Activated B cell treated with CpG ODN at 0.5 μM for 24 hours (primary cell): ENCODE measurements around the gene DLX6. TPM values are rescaled to one million over a fixed set of nuclear protein-coding genes. Genes with fewer than 3 reads are reported as not detected.

Source experiments
- ATAC-seq: fragments of 200-7000 bp; cut with Tn5 transposase; one replicate; pipeline ENCODE4 v1.10.0; 2021; ENCODE audit warnings: low read depth, mild to moderate bottlenecking, moderate library complexity
- CTCF ChIA-PET: fragments of 350-600 bp; sonication (Branson Sonifier 250); formaldehyde crosslinking; loops from one replicate; lab custom pipeline; 2021; ENCODE audit warnings: antibody characterized with exemption; lab: Charles Lee
- POLR2A ChIA-PET: fragments of 350-600 bp; sonication (Branson Sonifier 250); formaldehyde crosslinking; loops from one replicate; lab custom pipeline; 2021; ENCODE audit warnings: antibody characterized with exemption; lab: Charles Lee
- DNase-seq: peaks from one replicate; pipeline ENCODE4 v3.0.0; 2022
- H3K27ac Mint-ChIP-seq: one replicate; pipeline ENCODE4 v1.8.0; 2020; ENCODE audit warnings: mixed read lengths
- H3K27me3 Mint-ChIP-seq: one replicate; pipeline ENCODE4 v1.8.0; 2021; ENCODE audit warnings: mixed read lengths
- H3K36me3 Mint-ChIP-seq: one replicate; pipeline ENCODE4 v1.8.0; 2021; ENCODE audit warnings: low read depth, mixed read lengths
- H3K4me1 Mint-ChIP-seq: one replicate; pipeline ENCODE4 v1.8.0; 2021; ENCODE audit warnings: mixed read lengths
- H3K4me3 Mint-ChIP-seq: one replicate; pipeline ENCODE4 v1.8.0; 2020; ENCODE audit warnings: mild to moderate bottlenecking, mixed read lengths
- H3K9me3 Mint-ChIP-seq: one replicate; pipeline ENCODE4 v1.8.0; 2020; ENCODE audit warnings: mixed read lengths
- intact Hi-C: fragments of 100-400 bp; cut with micrococcal nuclease; formaldehyde crosslinking; loops from one replicate; pipeline ENCODE4 v1.15.1; 2024
- total RNA-seq: library from RNA; stranded (reverse); gene quantifications from 2 replicates; pipeline ENCODE4 v1.2.3, GENCODE V29; 2022
- TF ChIP-seq, protein P1 (sequence below): fragments of 200-600 bp; IDR thresholded peaks from one replicate; pipeline ENCODE4 v1.8.0; 2022; ENCODE audit warnings: antibody characterized with exemption, mild to moderate bottlenecking

Gene DLX6
- total RNA-seq, 1 donor from 2014 or later, result not detected

DNA sequence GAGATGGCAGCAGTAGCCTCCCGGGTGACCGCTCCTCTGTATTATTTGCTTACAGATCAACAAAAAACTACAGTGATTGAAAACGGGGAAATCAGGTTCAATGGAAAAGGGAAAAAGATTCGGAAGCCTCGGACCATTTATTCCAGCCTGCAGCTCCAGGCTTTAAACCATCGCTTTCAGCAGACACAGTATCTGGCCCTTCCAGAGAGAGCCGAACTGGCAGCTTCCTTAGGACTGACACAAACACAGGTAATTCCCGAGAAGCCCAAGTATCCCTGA is 2.2 kb downstream of the DLX6 start:
- Mint-ChIP-seq H3K4me1 (peaks cover 23% of the 10 kb centered on the region), H3K4me3 (no peak overlapping the region), H3K27me3 (peaks cover 64% of the 10 kb centered on the region), H3K36me3 (no peaks in the 10 kb centered on the region), H3K27ac (no peak overlapping the region), H3K9me3 (no peaks in the 10 kb centered on the region)
- intact Hi-C loops, result no loop called here
- no peak for ATAC-seq
- ChIA-PET POLR2A (no interaction called here), CTCF (interaction anchor here (2.9 kb wide), 1 partner anchor 20 kb away, joined by 15 read pairs; no protein-coding TSS in a partner anchor)
- TF ChIP-seq, protein P1, sequence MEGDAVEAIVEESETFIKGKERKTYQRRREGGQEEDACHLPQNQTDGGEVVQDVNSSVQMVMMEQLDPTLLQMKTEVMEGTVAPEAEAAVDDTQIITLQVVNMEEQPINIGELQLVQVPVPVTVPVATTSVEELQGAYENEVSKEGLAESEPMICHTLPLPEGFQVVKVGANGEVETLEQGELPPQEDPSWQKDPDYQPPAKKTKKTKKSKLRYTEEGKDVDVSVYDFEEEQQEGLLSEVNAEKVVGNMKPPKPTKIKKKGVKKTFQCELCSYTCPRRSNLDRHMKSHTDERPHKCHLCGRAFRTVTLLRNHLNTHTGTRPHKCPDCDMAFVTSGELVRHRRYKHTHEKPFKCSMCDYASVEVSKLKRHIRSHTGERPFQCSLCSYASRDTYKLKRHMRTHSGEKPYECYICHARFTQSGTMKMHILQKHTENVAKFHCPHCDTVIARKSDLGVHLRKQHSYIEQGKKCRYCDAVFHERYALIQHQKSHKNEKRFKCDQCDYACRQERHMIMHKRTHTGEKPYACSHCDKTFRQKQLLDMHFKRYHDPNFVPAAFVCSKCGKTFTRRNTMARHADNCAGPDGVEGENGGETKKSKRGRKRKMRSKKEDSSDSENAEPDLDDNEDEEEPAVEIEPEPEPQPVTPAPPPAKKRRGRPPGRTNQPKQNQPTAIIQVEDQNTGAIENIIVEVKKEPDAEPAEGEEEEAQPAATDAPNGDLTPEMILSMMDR, result no peak
- DNase-seq, result no peak

DNA sequence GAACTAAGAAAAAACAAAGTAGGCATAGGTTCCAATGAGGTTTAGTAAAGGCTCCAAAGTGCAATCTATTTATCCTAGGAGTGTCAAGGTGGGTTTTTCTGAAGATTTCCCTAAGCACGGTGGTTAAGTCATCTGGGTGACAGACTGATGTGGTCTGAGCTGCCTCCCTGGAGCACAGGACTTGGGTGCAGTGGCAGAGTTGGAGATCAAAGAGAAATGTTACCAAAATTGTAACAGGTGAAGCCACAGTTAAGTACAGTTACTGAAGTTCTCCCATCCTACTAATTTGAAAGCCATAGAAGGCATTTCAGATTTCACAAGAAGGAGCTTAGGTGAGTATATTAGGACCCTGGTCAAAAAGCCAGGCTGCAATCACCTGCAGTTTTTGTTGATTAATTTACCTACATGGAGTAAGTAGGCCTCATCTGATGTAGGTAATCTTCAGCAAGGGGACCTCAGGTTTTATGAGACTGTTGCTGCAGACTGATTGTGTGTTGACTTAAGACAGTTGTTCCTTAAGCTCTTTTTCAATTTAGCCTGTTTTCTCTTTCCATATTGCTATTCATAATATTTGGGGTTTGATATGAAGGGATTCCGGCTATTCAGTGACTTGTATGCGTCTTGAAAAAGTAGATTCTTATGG is 3.0 kb downstream of the DLX6 start:
- H3K4me1 Mint-ChIP-seq, result peaks cover 23% of the 10 kb centered on the region
- no peak for ATAC-seq
- H3K36me3 Mint-ChIP-seq, result no peaks in the 10 kb centered on the region
- DNase-seq, result no peak
- no peak overlapping the region for H3K27ac Mint-ChIP-seq
- peaks cover 63% of the 10 kb centered on the region for H3K27me3 Mint-ChIP-seq
- H3K4me3 Mint-ChIP-seq, result no peak overlapping the region
- intact Hi-C loops, result no loop called here
- CTCF ChIA-PET, result interaction anchor here (2.9 kb wide), 1 partner anchor 19 kb away, joined by 15 read pairs; no protein-coding TSS in a partner anchor
- H3K9me3 Mint-ChIP-seq, result no peaks in the 10 kb centered on the region
- TF ChIP-seq, protein P1, result no peak
- POLR2A ChIA-PET, result interaction anchor here (0.5 kb wide), 1 partner anchor 27 kb away, joined by 4 read pairs; no protein-coding TSS in a partner anchor

DNA sequence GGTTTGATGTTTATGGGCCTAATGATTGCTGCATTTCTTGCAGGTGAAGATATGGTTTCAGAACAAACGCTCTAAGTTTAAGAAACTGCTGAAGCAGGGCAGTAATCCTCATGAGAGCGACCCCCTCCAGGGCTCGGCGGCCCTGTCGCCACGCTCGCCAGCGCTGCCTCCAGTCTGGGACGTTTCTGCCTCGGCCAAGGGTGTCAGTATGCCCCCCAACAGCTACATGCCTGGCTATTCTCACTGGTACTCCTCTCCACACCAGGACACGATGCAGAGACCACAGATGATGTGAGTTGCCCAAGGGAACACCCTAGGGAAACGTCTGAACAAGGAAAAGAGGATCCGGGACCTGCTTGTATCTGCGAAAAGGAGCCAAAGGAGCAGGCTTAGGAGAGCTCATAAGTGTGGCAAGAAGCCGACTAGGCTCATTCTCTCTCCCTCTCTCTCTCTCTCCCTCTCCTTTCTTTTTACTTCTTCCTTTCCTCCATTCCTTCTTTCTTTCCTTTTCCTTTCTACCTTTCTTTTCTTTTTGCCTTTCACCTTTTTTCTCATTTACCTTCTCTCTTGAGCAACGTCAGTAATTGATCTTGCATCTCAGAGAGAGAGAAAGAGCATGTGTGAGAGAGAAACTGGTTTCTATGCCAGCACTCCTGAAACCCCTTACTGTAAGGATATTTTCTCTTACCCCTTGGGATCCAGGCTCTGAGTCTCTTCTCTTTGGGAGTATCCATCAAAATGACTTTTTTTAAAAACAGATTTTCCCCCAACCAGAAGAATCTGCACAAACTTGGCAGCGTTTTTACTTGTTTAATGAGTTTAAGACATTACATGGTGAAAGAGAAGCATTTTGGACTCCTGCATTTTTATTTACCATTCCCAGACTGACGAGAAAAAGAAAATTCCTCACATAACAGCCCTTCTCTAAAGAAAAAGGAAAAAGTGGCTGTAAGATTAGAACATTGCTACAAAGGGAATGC is 4.7 kb downstream of the DLX6 start:
- intact Hi-C loops, result no loop called here
- DNase-seq (no peak), ATAC-seq (no peak)
- CTCF ChIA-PET, result no interaction called here
- no peaks in the 10 kb centered on the region for H3K9me3 Mint-ChIP-seq
- H3K4me1 Mint-ChIP-seq, result peaks cover 16% of the 10 kb centered on the region
- POLR2A ChIA-PET, result no interaction called here
- H3K4me3 Mint-ChIP-seq, result no peak overlapping the region
- peaks cover 62% of the 10 kb centered on the region for H3K27me3 Mint-ChIP-seq
- no peaks in the 10 kb centered on the region for H3K36me3 Mint-ChIP-seq
- H3K27ac Mint-ChIP-seq, result no peak overlapping the region
- TF ChIP-seq, protein P1, result no peak

DNA sequence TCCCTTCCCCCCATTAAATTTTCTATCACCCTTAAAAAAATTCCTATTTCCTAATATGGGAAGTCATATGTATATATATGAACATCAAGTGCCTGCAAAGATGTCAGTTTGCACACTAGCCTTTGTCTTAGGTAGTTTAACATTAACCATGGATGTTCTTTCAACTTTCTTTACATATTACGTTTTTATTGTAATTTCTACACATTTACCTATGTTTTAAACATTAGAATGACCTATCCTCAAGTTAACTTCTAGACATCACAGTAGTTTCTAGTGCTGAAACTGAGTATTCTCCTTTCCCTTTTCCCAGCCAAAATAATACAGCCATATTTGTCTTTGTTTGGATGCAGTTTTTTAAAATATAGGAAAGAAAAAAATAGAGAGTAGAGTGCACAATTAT is 5.8 kb downstream of the DLX6 start:
- peaks cover 12% of the 10 kb centered on the region for H3K4me1 Mint-ChIP-seq
- no peak overlapping the region for H3K27ac Mint-ChIP-seq
- intact Hi-C loops, result no loop called here
- DNase-seq (no peak), ATAC-seq (no peak)
- no peaks in the 10 kb centered on the region for H3K36me3 Mint-ChIP-seq
- ChIA-PET CTCF (no interaction called here), POLR2A (no interaction called here)
- TF ChIP-seq, protein P1, result no peak
- H3K9me3 Mint-ChIP-seq, result no peaks in the 10 kb centered on the region
- H3K27me3 Mint-ChIP-seq, result peaks cover 72% of the 10 kb centered on the region
- H3K4me3 Mint-ChIP-seq, result no peak overlapping the region
